ENCODE results near the gene C10orf95. TPM values are rescaled to one million over a fixed set of nuclear protein-coding genes. Genes with fewer than 3 reads are reported as not detected.

C10orf95 gene
- total RNA-seq, 1 donor, result 0.27 TPM

- peak in 2 of 3 donors; percentile 53 to 56 for DNase-seq (ENCODE audit: low read depth in 2 of 3, low spot score in 2 of 3)
Observed at GRCh38 chr10:102435529-102436233, 15.7 kb downstream of the C10orf95 start.

- DNase-seq (ENCODE audit: low read depth in 2 of 3, low spot score in 2 of 3), result no peak
Observed at GRCh38 chr10:102435133-102435497, 16.2 kb downstream of the C10orf95 start.

GRCh38 chr10:102434394-102435132 is 16.8 kb downstream of the C10orf95 start:
- DNase-seq (ENCODE audit: low read depth in 2 of 3, low spot score in 2 of 3), result no peak

GRCh38 chr10:102433619-102434046 is 17.7 kb downstream of the C10orf95 start:
- peak in 1 of 3 donors; percentile 60 for DNase-seq (ENCODE audit: low read depth in 2 of 3, low spot score in 2 of 3)

GRCh38 chr10:102432162-102432950 is 19.0 kb downstream of the C10orf95 start, which contains the start of gene CUEDC2:
Gene CUEDC2 (minus strand): TSS chr10:102432574. CDS start chr10:102425188, 7,386 bp downstream.
- DNase-seq (ENCODE audit: low read depth in 2 of 3, low spot score in 2 of 3), result peak; percentile 83 to 98 (median 96)

GRCh38 chr10:102431452-102432124 is 19.8 kb downstream of the C10orf95 start:
- no peak for DNase-seq (ENCODE audit: low read depth in 2 of 3, low spot score in 2 of 3)

- no peak for DNase-seq (ENCODE audit: low read depth in 2 of 3, low spot score in 2 of 3)
Observed at GRCh38 chr10:102429468-102429867, 21.9 kb downstream of the C10orf95 start.

- no peak for DNase-seq (ENCODE audit: low read depth in 2 of 3, low spot score in 2 of 3)
Observed at GRCh38 chr10:102426803-102427287, 24.5 kb downstream of the C10orf95 start.

GRCh38 chr10:102425444-102425843 is 25.9 kb downstream of the C10orf95 start:
- DNase-seq (ENCODE audit: low read depth in 2 of 3, low spot score in 2 of 3), result no peak

GRCh38 chr10:102424916-102425315 is 26.4 kb downstream of the C10orf95 start:
- DNase-seq (ENCODE audit: low read depth in 2 of 3, low spot score in 2 of 3), result no peak

GRCh38 chr10:102424145-102424544 is 27.2 kb downstream of the C10orf95 start:
- DNase-seq (ENCODE audit: low read depth in 2 of 3, low spot score in 2 of 3), result no peak

GRCh38 chr10:102423372-102423968 is 27.9 kb downstream of the C10orf95 start:
- DNase-seq (ENCODE audit: low read depth in 2 of 3, low spot score in 2 of 3), result no peak

- DNase-seq (ENCODE audit: low read depth in 2 of 3, low spot score in 2 of 3), result peak in 2 of 3 donors; percentile 56 to 67
Observed at GRCh38 chr10:102422545-102423129, 28.7 kb downstream of the C10orf95 start.

- no peak for DNase-seq (ENCODE audit: low read depth in 2 of 3, low spot score in 2 of 3)
Observed at GRCh38 chr10:102421757-102422512, 29.4 kb downstream of the C10orf95 start.

- no peak for DNase-seq (ENCODE audit: low read depth in 2 of 3, low spot score in 2 of 3)
Observed at GRCh38 chr10:102421507-102421756, 29.9 kb downstream of the C10orf95 start.

- DNase-seq (ENCODE audit: low read depth in 2 of 3, low spot score in 2 of 3), result peak; percentile 82 to 99 (median 97)
Observed at GRCh38 chr10:102420714-102421506, 30.4 kb downstream of the C10orf95 start, which contains the start of gene FBXL15. Gene FBXL15 (plus strand): TSS chr10:102420836. CDS start chr10:102421130, 294 bp downstream.

GRCh38 chr10:102420181-102420713 is 31.1 kb downstream of the C10orf95 start:
- DNase-seq (ENCODE audit: low read depth in 2 of 3, low spot score in 2 of 3), result no peak

All from hematopoietic multipotent progenitor cell (in vitro differentiated cells).